H1 (cell line): ENCODE data around the gene GRIFIN. TPM values are rescaled to one million over a fixed set of nuclear protein-coding genes. Genes with fewer than 3 reads are reported as not detected.
A peak's percentile ranks its signal among the peaks of the same experiment; 100 is the strongest.

ENCODE experiments used
- CTCF ChIA-PET: fragments of 300-600 bp; sonication (Branson Sonifier 250); formaldehyde crosslinking; loops from one replicate; lab custom pipeline; 2021; ENCODE audit not compliant: partially characterized antibody; lab: Charles Lee
- POLR2A ChIA-PET: fragments of 300-600 bp; sonication (Branson Sonifier 250); formaldehyde crosslinking; loops from one replicate; lab custom pipeline; 2021; ENCODE audit warnings: inconsistent platforms; ENCODE audit not compliant: partially characterized antibody; lab: Charles Lee
- DNase-seq, 2 experiments: peaks; one replicate each; pipeline versions ENCODE4 v3.0.0 to v3.0.0-alpha.2; 2010 to 2022; ENCODE audit warnings: low spot score in 2 of 2, low read depth in 1 of 2, mixed read lengths in 1 of 2
- FAIRE-seq: peaks from 2 replicates; lab custom pipeline; 2011; peaks lifted over from hg19 to GRCh38; lab: Jason Lieb, UNC
- H2AFZ ChIP-seq: 2 replicates; pipeline ENCODE4 v1.8.1; 2012; ENCODE audit warnings: low read length, inconsistent platforms
- H2AK5ac ChIP-seq: 2 replicates; pipeline ENCODE4 v1.6.1; 2013; ENCODE audit warnings: low read depth, low read length
- H2BK120ac ChIP-seq: replicated peaks from 2 replicates; pipeline ENCODE3; 2013; ENCODE audit warnings: low read depth, low read length, inconsistent platforms
- H2BK12ac ChIP-seq: 2 replicates; pipeline ENCODE4 v1.6.1; 2013; ENCODE audit warnings: low read depth, low read length
- H2BK15ac ChIP-seq: 2 replicates; pipeline ENCODE4 v1.6.1; 2013; ENCODE audit warnings: low read length
- H2BK20ac ChIP-seq: 2 replicates; pipeline ENCODE4 v1.6.1; 2013; ENCODE audit warnings: low read length
- H2BK5ac ChIP-seq: 2 replicates; pipeline ENCODE4 v1.6.1; 2013; ENCODE audit warnings: low read depth, low read length
- H3K14ac ChIP-seq: 2 replicates; pipeline ENCODE4 v1.6.1; 2013; ENCODE audit warnings: inconsistent platforms; ENCODE audit not compliant: insufficient read length
- H3K18ac ChIP-seq: 2 replicates; pipeline ENCODE4 v1.6.1; 2013; ENCODE audit warnings: low read length; ENCODE audit errors: extremely low read depth
- H3K23ac ChIP-seq: 2 replicates; pipeline ENCODE4 v1.6.1; 2013; ENCODE audit warnings: inconsistent platforms; ENCODE audit not compliant: insufficient read length
- H3K23me2 ChIP-seq: 2 replicates; pipeline ENCODE4 v1.6.1; 2013; ENCODE audit warnings: low read depth, low read length
- H3K27ac ChIP-seq: 2 replicates; pipeline ENCODE4 v1.6.1; 2011; ENCODE audit warnings: low read depth, low read length, inconsistent platforms
- H3K27me3 ChIP-seq, 4 experiments: replicated peaks in 1 of 4; 1 replicate in 1 of 4; 2 replicates in 3 of 4; pipeline versions ENCODE4 v1.6.1 to v1.8.1; 2011 to 2013; ENCODE audit warnings: low read length in 3 of 4, mild to moderate bottlenecking in 3 of 4, inconsistent platforms in 2 of 4, mixed read lengths in 2 of 4, moderate library complexity in 1 of 4; ENCODE audit not compliant: control insufficient read depth in 3 of 4, insufficient read depth in 3 of 4; ENCODE audit errors: extremely low read depth in 1 of 4
- H3K36me3 ChIP-seq, 4 experiments: 2 replicates each; pipeline versions ENCODE4 v1.6.1 to v1.8.1; 2011 to 2013; ENCODE audit warnings: mild to moderate bottlenecking in 4 of 4, low read length in 3 of 4, moderate library complexity in 2 of 4, control low read depth in 1 of 4, inconsistent platforms in 1 of 4; ENCODE audit not compliant: insufficient read depth in 4 of 4, control insufficient read depth in 2 of 4
- H3K4ac ChIP-seq: replicated peaks from 2 replicates; pipeline ENCODE3; 2013; ENCODE audit warnings: low read length, low read depth, mixed read lengths, inconsistent platforms; ENCODE audit not compliant: insufficient read length
- H3K4me1 ChIP-seq, 4 experiments: replicated peaks in 1 of 4; 1 replicate in 1 of 4; 2 replicates in 3 of 4; pipeline versions ENCODE4 v1.6.1 to v1.8.1; 2011 to 2013; ENCODE audit warnings: low read length in 3 of 4, inconsistent platforms in 2 of 4, mixed read lengths in 1 of 4; ENCODE audit not compliant: insufficient read depth in 4 of 4, control insufficient read depth in 3 of 4
- H3K4me2 ChIP-seq, 2 experiments: 2 replicates each; pipeline versions ENCODE4 v1.6.1 to v1.8.1; 2011 to 2013; ENCODE audit warnings: low read depth in 2 of 2, low read length in 2 of 2, control low read depth in 1 of 2, inconsistent platforms in 1 of 2, mild to moderate bottlenecking in 1 of 2; ENCODE audit not compliant: insufficient read depth in 1 of 2
- H3K4me3 ChIP-seq, 4 experiments: fragments of 200-600, 300-600 bp in 1 of 4; sonication (generic), shearing (Covaris generic), sonication (Bioruptor Twin) in 1 of 4; 2 replicates each; pipeline versions ENCODE4 v1.5.1 to v1.8.1; 2011 to 2016; ENCODE audit warnings: low read length in 4 of 4, low read depth in 3 of 4, control low read depth in 2 of 4, inconsistent platforms in 2 of 4, mild to moderate bottlenecking in 2 of 4, mixed read lengths in 1 of 4, moderate library complexity in 1 of 4; ENCODE audit not compliant: insufficient read depth in 2 of 4; ENCODE audit errors: extremely low read depth in 1 of 4
- H3K56ac ChIP-seq: replicated peaks from 2 replicates; pipeline ENCODE3; 2013; ENCODE audit warnings: low read depth, mild to moderate bottlenecking, mixed read lengths, low read length, inconsistent platforms; ENCODE audit not compliant: insufficient read length
- H3K79me1 ChIP-seq: 2 replicates; pipeline ENCODE4 v1.6.1; 2013; ENCODE audit warnings: low read depth, low read length, control low read depth
- H3K79me2 ChIP-seq, 2 experiments: 2 replicates each; pipeline versions ENCODE4 v1.6.1 to v1.8.1; 2012 to 2013; ENCODE audit warnings: low read length in 2 of 2, mild to moderate bottlenecking in 2 of 2, inconsistent platforms in 1 of 2; ENCODE audit not compliant: insufficient read depth in 2 of 2, control insufficient read depth in 1 of 2
- H3K9ac ChIP-seq, 4 experiments: replicated peaks in 1 of 4; 1 replicate in 1 of 4; 2 replicates in 3 of 4; pipeline versions ENCODE4 v1.6.1 to v1.8.1; 2011 to 2013; ENCODE audit warnings: low read depth in 3 of 4, low read length in 3 of 4, control low read depth in 2 of 4, mild to moderate bottlenecking in 2 of 4, moderate library complexity in 2 of 4, inconsistent platforms in 1 of 4; ENCODE audit errors: extremely low read depth in 1 of 4
- H3K9me3 ChIP-seq, 2 experiments: 2 replicates each; pipeline versions ENCODE4 v1.6.1 to v1.8.1; 2012 to 2013; ENCODE audit warnings: mild to moderate bottlenecking in 2 of 2, moderate library complexity in 2 of 2, control low read depth in 1 of 2, inconsistent platforms in 1 of 2, low read depth in 1 of 2, low read length in 1 of 2, mixed read lengths in 1 of 2; ENCODE audit not compliant: insufficient read depth in 2 of 2
- H4K20me1 ChIP-seq, 2 experiments: replicated peaks in 1 of 2; 2 replicates each; pipeline versions ENCODE3 to v1.8.1; 2011 to 2013; ENCODE audit warnings: inconsistent platforms in 2 of 2, low read length in 2 of 2, mild to moderate bottlenecking in 1 of 2; ENCODE audit not compliant: insufficient read depth in 2 of 2, control insufficient read depth in 1 of 2
- H4K5ac ChIP-seq: 2 replicates; pipeline ENCODE4 v1.6.1; 2013; ENCODE audit warnings: low read length, low read depth, mixed read lengths, inconsistent platforms; ENCODE audit not compliant: insufficient read length
- H4K8ac ChIP-seq: 2 replicates; pipeline ENCODE4 v1.8.0; 2013; ENCODE audit warnings: mild to moderate bottlenecking, moderate library complexity, low read length, inconsistent platforms; ENCODE audit not compliant: insufficient read depth; ENCODE audit errors: extremely low read depth
- H4K91ac ChIP-seq: replicated peaks from 2 replicates; pipeline ENCODE3; 2013; ENCODE audit warnings: low read length, mixed read lengths, inconsistent platforms; ENCODE audit not compliant: insufficient read length
- CTCF ChIP-seq, 3 experiments: IDR thresholded peaks; 1 replicate in 2 of 3; 2 replicates in 1 of 3; pipeline versions ENCODE4 v1.5.1 to v1.6.1; 2011; ENCODE audit warnings: low read length in 3 of 3, mild to moderate bottlenecking in 3 of 3, inconsistent platforms in 2 of 3, low read depth in 1 of 3, moderate library complexity in 1 of 3; ENCODE audit not compliant: insufficient read depth in 1 of 3; ENCODE audit errors: control extremely low read depth in 1 of 3
- POLR2A ChIP-seq, 2 experiments: IDR thresholded peaks; 1 replicate in 1 of 2; 2 replicates in 1 of 2; pipeline ENCODE4 v1.6.1; 2011; ENCODE audit warnings: low read depth in 2 of 2, low read length in 2 of 2, mild to moderate bottlenecking in 2 of 2; ENCODE audit errors: control extremely low read depth in 1 of 2
- RAD21 ChIP-seq, 2 experiments: IDR thresholded peaks in 1 of 2; conservative IDR thresholded peaks in 1 of 2; 2 replicates each; pipeline ENCODE4 v1.6.1; 2011; ENCODE audit warnings: low read depth in 2 of 2, low read length in 2 of 2, improper control_type of control experiment in 1 of 2, inconsistent platforms in 1 of 2, mild to moderate bottlenecking in 1 of 2, moderate library complexity in 1 of 2
- WGBS, 2 experiments: shearing (Covaris generic) in 1 of 2; methylation state at CpG; one replicate each; pipeline versions ENCODE4 v1.1.6 to v1.1.7; 2013 to 2015; ENCODE audit warnings: low lambda C conversion rate in 2 of 2, mixed read lengths in 2 of 2, inconsistent platforms in 1 of 2, low coverage in 1 of 2, missing lambda C conversion rate in 1 of 2; ENCODE audit not compliant: insufficient replicate concordance in 2 of 2, insufficient coverage in 1 of 2, insufficient read length in 1 of 2; ENCODE audit errors: extremely low coverage in 1 of 2, missing lambda C conversion rate in 1 of 2; 5-methylcytosine and 5-hydroxymethylcytosine counted together
- polyA plus RNA-seq, 7 experiments: library from polyadenylated mRNA; depleted of rRNA in 3 of 7; stranded (reverse) in 5 of 7; unstranded in 2 of 7; fragments of >200 nt in 5 of 7; fragments of 200-250 nt in 2 of 7; gene quantifications; 1 replicate in 5 of 7; 2 replicates in 1 of 7; 4 replicates in 1 of 7; pipeline versions ENCODE4 v1.2.1 to v1.2.3, GENCODE V29; 2011 to 2013; ENCODE audit warnings: missing spikeins in 2 of 7, mixed read lengths in 2 of 7
- total RNA-seq: library from RNA; stranded (reverse); fragmentation: NEBNext Ultra II Directional; extraction: Animal tissue kit (Norgen Biotek cat#: 25700); gene quantifications from 2 replicates; pipeline ENCODE4 v1.2.1, GENCODE V29; 2021

GRIFIN gene
- total and polyA plus RNA-seq, 2 of the 8 experiments (the other 6 are each of a cell fraction or from before 2014, with no cell fraction given), result not detected

GRCh38 chr7:2472739-2473138 lies 3.5 kb downstream of the GRIFIN start:
- Histone ChIP-seq H3K9ac (no peak overlapping the region), H3K4me2 (no peak overlapping the region), H4K20me1 (no peaks in the 10 kb centered on the region), H3K79me2 (no peaks in the 10 kb centered on the region), H3K18ac (no peak overlapping the region), H3K4me1 (peaks cover 0 to 33% (median 21%) of the 10 kb centered on the region in 4 experiments; a peak in 6 of 7 replicates), H2BK120ac (no peak overlapping the region), H3K27me3 (no peaks in the 10 kb centered on the region; a peak in 2 of 7 replicates), H4K91ac (peak overlapping the region; percentile 65), H2BK5ac (peak overlapping the region; percentile 3; the same call in 1 of the 2 replicates), H2BK12ac (peak overlapping the region; percentile 45; the same call in 1 of the 2 replicates), H3K9me3 (no peaks in the 10 kb centered on the region), H3K4ac (peak overlapping the region; percentile 94), H2BK15ac (no peak overlapping the region), H2AK5ac (no peak overlapping the region; the same call in 1 of the 2 replicates), H3K36me3 (no peaks in the 10 kb centered on the region), H3K23ac (no peak overlapping the region), H2AFZ (no peak overlapping the region), H4K8ac (no peak overlapping the region), H2BK20ac (peak overlapping the region; percentile 90; the same call in 1 of the 2 replicates), H3K27ac (no peak overlapping the region), H3K56ac (no peak overlapping the region), H3K14ac (no peak overlapping the region), H4K5ac (no peak overlapping the region), H3K4me3 (no peak overlapping the region), H3K79me1 (no peaks in the 10 kb centered on the region), H3K23me2 (no peaks in the 10 kb centered on the region; the same call in 1 of the 2 replicates)
- no peak for DNase-seq
- 89% methylated on average over 6 of the region's 6 CpGs; no CpG with 5 or more reads in 1 of the 2 experiments for WGBS, 2 experiments
- no peak for FAIRE-seq
- POLR2A ChIA-PET, result interaction anchor here (0.6 to 1.2 kb wide), 3 partner anchors 9 to 70 kb away, joined by 3 read pairs; partner anchors contain the start of gene CHST12
- TF ChIP-seq POLR2A (IDR thresholded peaks at IDR 0.05; ENCODE audit: control extremely low read depth in 1 of 2, low read depth in 2 of 2, low read length in 2 of 2), result no peak
- peak in 1 of 3 experiments; percentile 25; a peak in 1 of 4 replicates for TF ChIP-seq CTCF (IDR thresholded peaks at IDR 0.05; ENCODE audit: control extremely low read depth in 1 of 3, insufficient read depth in 1 of 3, low read depth in 1 of 3, low read length in 3 of 3)
- TF ChIP-seq RAD21 (IDR thresholded peaks at IDR 0.05 in 1 of 2, conservative IDR thresholded peaks at IDR 0.05 in 1 of 2; ENCODE audit: low read depth in 2 of 2, low read length in 2 of 2), result peak; percentile 10 to 34; a peak in 1 of 4 replicates
- CTCF ChIA-PET, result interaction anchor here (0.6 to 15.9 kb wide), 7 partner anchors 14 to 945 kb away, joined by 3 to 266 read pairs (median 4); no protein-coding TSS in a partner anchor
